Measurements from ENCODE around the gene HDAC4.

DNA sequence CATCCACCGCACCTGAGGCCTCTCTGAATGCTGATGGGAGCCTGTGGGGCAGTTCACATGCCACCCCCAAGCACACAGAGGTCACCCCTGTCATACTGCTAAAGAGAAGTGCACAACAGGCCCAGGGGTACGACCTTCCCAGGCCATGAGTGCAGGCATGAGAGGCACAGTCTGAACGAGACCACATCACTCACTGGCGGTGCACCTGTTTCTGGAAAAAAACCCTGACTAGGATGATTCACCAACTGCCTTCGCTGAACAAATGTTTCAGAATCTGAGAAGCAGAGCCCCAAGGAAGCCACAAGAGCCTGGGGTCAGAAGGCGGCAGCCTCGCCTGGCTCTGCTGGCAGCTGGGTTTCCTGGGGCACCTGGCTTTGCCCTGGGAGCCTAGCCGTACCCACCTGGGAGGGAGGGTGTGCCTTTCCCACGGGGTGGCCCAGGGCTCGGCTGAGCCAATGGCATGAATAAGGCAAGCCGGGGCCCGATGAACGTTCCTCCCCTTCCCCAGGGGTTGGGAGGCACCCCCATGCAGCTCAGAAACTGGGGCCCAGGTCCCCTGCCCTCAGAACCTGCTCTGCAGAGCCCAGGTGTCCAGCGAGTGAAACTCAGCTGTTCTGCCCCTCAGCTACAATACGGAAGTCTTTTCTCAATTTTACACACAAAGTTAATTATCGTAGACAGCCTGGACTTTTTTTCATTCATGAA lies 73.8 kb downstream of the HDAC4 start:
- TF ChIP-seq, protein P1, sequence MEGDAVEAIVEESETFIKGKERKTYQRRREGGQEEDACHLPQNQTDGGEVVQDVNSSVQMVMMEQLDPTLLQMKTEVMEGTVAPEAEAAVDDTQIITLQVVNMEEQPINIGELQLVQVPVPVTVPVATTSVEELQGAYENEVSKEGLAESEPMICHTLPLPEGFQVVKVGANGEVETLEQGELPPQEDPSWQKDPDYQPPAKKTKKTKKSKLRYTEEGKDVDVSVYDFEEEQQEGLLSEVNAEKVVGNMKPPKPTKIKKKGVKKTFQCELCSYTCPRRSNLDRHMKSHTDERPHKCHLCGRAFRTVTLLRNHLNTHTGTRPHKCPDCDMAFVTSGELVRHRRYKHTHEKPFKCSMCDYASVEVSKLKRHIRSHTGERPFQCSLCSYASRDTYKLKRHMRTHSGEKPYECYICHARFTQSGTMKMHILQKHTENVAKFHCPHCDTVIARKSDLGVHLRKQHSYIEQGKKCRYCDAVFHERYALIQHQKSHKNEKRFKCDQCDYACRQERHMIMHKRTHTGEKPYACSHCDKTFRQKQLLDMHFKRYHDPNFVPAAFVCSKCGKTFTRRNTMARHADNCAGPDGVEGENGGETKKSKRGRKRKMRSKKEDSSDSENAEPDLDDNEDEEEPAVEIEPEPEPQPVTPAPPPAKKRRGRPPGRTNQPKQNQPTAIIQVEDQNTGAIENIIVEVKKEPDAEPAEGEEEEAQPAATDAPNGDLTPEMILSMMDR (IDR thresholded peaks at IDR 0.05): no peak
- no peak for TF ChIP-seq POLR2A (IDR thresholded peaks at IDR 0.05)
